LNCaP clone FGC (cell line): ENCODE results near the gene CREB5.

ENCODE experiments used
- DNase-seq: peaks from one replicate; pipeline ENCODE4 v3.0.0-alpha.2; 2011; ENCODE audit warnings: low read depth
- H3K4me3 ChIP-seq: 2 replicates; pipeline ENCODE4 v1.5.1; 2011; ENCODE audit warnings: mild to moderate bottlenecking, low read depth, low read length, control low read depth
- CTCF ChIP-seq: IDR thresholded peaks from 2 replicates; pipeline ENCODE4 v1.5.1; 2012; ENCODE audit warnings: mild to moderate bottlenecking; ENCODE audit not compliant: control insufficient read depth, insufficient read depth; ENCODE audit errors: extremely low read depth

CREB5 gene

GRCh38 chr7:28560767-28561166 lies 148.4 kb downstream of the CREB5 start:
- no peak for TF ChIP-seq CTCF
- H3K4me3 ChIP-seq: no peak overlapping the region
- no peak for DNase-seq

GRCh38 chr7:28564033-28564432 lies 151.7 kb downstream of the CREB5 start:
- no peak for TF ChIP-seq CTCF
- H3K4me3 ChIP-seq: no peak overlapping the region
- DNase-seq: no peak

- no peak for DNase-seq
- no peak overlapping the region for H3K4me3 ChIP-seq
- no peak for TF ChIP-seq CTCF
Measured at GRCh38 chr7:28564755-28565374, 152.5 kb downstream of the CREB5 start.

GRCh38 chr7:28565980-28566379 lies 153.7 kb downstream of the CREB5 start:
- TF ChIP-seq CTCF: no peak
- no peak overlapping the region for H3K4me3 ChIP-seq
- DNase-seq: no peak

GRCh38 chr7:28570113-28570969 lies 158.0 kb downstream of the CREB5 start:
- H3K4me3 ChIP-seq: no peak overlapping the region
- DNase-seq: no peak
- TF ChIP-seq CTCF: no peak

- no peak overlapping the region for H3K4me3 ChIP-seq
- no peak for DNase-seq
- no peak for TF ChIP-seq CTCF
Measured at GRCh38 chr7:28570970-28571288, 158.6 kb downstream of the CREB5 start.
